Left hindlimb (tissue), 1 donor: ENCODE data around the gene FKBP8.

Experiments
- DNase-seq: peaks from one replicate; pipeline ENCODE4 v3.0.0-alpha.2; 2018

The FKBP8 gene

DNA sequence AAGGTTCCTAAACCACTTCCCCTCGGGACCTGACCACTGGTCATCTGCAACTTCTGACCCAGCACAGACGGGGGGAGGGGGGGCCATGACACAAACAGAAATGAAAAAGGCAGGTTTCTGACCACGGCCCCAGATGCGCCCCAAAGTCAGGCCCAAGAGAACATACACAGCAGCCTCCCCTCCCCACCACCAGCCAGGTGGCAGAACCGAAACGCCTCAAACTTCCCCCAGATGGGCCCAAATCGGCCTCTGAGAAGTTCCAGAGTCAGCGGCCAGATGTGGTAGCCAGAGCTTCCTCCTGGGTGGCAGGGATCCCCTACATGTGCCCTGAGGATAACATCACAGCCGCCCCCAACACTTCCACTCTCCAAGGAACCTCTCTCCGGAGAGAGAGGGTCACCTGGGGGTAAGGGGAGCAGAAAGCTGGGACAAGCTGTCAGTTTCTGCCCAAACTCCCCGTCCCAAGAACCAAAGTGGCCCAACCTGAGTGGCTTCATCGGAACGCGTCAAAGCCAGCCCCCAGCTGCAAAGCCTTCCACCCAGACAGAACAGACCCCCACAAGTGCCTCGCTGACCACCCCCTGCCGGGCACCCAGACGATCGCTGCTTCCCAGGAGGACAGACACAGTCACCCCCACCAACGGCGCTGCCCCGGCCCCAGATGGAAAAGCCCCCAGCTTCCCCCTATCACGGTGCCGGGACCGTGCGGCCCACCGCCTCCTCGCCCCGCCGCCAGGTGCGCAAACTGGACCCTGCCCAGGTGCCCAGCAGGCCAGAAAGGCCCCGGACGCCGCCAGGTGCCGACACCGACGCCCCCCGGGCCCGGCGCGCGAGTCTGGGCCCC is 22.3 kb downstream of the FKBP8 start:
- peak; percentile 49 for DNase-seq

DNA sequence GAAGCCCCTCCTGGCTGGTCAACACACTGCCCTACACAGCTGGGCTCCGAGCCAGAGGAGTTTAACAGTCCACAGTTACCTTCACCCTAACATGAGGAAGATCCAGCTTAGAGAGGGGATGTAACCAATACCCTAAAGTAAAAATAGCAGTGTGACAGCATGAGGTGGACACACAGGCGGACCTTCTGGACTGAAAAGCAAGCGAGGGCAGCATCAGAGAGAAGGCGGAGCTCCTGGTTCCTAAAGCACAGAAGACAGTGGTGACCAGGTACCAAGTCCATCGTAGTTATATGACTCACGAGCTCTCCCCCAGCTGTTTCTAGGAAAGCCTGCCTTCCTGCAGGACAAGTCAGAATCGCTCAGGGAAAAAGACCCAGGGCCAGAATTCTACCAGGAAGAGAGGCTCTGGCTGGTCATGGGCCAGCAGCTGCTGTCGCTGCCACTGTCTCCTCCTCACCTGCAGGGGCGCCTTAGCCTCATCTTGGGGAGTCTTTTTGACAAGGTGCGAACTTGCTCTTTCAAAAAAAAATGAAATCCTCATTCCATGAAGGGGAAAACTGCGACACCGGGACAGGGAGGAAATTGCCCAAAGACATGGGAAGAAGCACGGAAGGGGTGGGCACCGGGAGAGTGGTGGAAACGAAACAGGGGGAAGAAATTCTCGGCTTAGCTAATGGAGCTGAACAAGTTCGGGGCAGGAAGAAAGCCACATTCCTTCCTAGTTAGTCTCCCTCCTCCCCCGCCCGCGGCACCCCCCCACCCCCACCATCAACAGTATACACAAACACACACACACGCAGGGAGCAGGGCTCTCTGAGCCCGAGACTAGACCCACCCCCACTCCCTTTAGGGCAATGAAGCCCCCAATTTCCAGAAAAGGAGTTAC is 23.2 kb downstream of the FKBP8 start:
- peak; percentile 71 for DNase-seq

DNA sequence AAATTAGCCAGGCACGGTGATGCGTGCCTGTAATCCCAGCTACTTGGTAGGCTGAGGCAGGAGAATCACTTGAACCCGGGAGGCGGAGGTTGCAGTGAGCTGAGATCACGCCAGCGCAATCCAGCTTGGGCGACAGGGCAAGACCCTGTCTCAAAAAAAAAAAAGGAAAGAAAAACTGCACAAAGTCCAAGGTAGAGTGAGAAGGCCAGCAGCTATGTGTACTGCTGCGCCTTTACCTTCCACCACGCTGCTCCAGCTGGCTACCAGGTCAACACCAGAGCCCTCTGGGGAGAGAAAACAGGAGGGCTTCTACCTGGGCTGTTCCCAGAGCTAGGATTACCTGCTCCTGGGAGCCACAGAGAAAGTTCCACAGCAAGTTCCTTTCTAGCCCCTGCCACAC is 24.7 kb downstream of the FKBP8 start:
- DNase-seq: no peak

DNA sequence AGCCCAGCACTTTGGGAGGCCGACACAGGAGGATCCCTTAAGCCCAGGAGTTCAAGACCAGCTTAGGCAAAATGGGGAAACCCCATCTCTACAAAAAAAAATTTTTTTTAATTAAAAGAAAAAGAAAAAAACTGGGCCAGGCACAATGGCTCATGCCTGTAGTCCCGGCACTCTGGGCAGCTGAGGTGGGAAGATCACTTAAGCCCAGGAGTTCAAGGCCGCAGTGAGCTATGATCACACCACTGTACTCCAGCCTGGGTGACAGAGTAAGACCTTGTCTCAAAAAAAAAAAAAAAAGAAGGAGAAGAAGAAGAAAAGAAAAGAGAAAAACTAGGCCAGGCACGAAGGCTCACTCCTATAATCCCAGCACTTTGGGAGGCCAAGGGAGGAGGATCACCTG is 25.8 kb downstream of the FKBP8 start:
- no peak for DNase-seq

DNA sequence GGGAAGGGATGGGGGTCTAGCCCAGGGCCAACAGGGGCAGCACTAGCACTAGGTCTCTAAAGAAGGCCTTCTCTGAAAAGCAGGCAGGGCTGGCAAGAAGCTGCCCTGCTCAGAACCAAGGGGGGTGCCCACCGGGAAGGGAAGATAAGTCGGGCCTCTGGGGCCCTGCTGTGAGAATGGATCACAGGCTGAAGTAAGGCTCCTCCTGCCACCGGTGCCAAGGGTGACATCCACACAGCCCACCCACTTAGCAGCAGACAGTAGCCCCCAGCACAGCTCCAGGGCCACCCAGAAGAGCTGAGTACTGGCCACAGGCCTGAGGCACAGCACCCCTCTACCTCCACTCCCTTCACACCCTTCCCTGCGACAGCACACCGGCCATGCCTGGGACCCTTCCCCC is 27.4 kb downstream of the FKBP8 start:
- DNase-seq: no peak

DNA sequence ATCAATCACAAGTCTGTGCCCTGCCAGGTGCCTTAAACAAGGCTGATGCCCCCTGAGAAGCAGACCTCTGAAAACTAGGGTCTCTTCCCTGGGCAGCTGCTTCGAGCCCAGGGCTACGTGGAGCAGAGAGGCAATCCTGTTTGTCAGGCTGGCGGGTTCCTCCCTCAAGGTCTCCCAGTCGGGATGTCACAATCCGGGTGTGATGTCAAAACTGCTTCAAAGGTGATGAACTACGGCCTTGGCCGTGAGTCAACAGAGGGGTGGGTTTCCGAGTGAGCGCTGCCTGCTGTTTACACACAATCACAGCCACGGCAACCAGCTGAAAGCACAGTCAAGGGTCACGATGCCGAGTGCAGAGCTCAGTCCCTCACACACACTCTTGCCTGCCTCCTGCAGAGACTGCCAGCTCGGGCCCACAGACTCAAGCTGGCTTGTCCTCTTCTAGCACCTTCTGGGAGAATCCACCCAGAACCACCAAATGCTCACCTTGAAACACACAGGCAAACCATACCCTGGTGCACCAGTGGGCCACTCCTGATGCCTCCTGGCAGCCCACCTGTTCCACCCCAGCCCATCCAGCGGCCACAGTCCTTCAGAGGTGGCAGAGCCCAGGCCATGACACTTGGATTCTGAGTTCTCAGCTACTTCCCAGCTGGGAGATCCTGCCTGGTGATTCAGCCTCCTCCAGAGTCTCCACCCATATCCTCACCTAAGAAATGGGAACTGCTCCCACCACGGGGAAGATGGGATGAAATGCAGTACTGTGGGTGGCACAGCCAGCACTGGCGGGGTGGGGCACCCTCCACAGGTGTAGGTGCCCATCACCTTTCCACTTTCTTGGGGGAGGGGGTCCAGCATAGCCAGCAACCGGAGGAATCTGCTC is 28.3 kb downstream of the FKBP8 start:
- no peak for DNase-seq

DNA sequence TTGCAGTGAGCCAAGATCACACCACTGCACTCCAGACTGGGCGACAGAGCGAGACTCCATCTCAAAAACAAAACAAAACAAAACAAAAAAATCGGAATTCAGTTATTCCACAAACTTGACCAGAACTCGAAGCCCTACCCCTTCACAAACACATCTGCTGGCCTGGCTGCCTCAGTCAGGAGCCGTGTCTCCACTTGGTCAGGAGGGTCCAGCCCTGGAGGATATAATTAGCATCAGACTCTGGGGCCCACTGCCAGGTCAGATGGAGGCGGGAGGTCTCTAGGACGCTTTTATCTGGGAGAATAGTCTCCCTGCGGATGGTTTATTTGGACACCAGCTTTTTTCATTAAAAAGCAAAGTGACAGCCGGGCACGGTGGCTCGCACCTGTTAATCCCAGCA is 29.5 kb downstream of the FKBP8 start:
- DNase-seq: no peak

DNA sequence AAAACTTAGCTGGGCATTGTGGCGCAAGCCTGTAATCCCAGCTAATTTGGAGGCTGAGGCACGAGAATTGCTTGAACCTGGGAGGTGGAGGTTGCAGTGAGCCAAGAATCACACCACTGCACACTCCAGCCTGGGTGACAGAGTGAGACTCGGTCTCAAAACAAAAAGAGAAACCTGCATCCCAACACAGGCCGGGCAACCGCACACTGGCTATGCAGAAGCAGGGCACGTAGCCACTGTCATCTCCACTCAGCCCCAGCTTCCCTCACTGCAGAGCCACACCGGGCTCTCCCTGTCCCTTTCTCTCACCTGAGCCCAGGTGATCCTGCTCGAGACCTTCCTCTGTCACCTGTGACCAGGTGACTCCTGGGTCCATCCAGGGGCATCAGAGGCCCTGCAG is 33.2 kb downstream of the FKBP8 start:
- no peak for DNase-seq

DNA sequence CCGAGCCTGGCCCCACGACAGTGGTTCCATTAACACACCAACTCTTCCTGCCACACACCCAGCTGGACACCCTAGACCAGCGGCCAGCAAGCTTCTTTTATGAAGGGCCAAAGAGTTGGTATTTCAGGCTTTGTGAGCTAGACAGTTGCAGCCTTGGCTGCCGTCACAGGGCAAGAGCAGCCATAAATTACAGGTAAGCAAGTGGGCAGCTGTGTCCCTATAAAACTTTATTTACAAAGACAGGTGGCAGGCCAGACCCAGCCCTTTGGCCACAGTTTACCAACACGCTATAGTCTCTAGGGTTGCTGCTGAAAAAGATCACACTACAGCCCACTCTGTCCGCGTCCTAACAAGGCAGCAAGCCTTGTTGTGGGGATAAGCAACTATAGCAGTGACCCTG is 34.8 kb downstream of the FKBP8 start:
- DNase-seq: no peak

DNA sequence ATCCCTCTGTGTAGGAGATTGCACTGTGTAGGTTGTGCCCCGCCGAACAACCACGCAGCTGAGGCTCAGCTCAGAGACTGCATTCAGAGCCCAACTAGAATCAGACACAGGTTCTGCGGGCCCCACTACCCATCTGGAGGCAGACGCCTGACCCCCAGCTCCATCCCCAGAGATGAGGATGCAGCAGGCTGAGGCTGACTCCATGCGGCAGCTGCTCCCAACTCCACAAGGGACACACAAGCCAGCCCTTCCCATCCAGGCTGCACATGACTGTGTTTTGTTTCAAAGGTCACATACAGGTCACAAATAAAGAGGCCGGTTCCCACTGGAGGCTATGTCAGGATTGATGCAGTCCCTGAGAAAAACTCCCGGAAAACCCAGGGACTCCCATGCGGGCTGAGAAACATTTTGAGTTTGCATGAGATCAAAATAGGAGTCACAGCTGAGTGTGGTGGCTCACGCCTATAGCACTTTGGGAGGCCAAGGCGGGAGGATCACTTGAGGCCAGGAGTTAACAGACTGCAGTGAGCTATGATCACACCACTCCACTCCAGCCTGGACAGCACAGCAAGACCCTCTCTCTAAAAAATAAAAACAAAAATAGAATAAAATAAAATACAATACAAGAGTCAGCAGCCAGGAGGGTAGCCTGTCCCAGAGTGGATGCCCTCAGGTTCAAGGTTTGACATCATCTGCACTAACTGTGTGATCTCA is 35.5 kb downstream of the FKBP8 start:
- DNase-seq: no peak

DNA sequence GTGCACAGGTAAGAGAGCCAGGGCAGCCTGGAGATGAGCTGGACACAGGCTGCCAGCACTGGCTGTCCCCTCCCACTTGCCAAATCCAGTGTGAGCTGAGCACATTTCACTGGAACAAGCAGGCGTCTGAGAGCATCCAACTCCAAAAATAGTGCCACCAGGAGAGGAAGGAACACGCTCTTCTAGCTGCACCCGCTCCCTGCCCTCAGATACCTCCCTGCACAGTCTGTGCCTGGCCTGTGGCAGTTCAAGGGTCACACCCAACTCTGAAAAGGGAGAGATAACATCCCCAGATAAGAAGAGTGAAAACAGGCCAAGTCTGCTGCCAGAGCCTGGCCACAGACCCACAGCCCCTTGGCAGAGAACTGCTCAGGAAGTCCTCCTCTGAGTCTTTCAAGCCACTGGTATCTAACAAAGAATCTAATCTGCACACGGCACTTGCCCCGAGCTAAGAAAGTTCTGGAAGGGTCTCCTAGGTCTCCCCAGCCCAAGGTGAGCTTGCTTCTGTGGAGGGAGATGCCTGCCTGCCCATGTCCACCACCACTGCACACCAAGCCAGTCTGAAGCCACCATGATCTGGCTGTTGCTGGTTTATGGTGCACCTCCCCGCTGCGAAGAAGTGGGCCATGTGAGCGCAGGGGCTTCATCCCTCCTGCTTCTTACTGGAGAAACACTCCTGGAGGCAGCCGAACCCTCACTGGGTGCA is 36.2 kb downstream of the FKBP8 start:
- no peak for DNase-seq

DNA sequence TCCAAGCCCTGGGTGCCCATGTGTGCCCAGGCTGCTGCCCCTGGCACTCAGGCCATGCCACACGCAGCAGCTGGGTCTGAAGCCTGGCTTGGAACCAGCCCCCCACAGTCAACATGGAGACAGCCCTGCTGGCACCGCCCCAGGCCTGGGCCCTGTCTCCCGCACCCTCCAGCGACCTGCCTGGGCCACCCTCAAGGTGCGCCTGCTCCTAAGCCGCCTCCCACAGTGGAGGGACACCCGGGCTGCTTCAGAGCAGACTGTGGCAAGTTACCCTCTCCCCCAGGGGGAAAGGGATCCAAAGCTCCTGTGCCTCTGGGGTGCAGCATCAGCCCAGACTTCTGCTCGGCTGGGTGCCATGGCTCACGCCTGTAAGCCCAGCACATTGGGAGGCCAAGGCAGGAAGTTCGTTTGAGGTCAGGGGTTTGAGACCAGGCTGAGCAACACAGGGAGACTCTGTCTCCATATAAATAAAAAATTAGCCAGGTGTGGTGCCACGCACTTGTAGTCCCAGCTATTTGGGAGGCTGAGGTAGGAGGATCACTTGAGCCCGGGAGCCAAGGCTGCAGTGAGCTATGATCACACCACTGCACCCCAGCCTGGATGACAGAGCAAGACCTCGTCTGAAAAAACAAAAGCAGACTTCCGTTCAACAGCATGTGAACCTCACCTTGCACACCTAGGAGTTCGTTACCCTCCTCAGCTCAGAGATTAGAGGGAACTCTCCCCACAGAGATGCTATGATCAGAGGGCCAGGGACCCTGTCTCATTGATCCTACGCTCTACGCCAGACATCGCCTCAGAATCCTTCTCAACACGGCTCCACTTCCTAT is 37.1 kb downstream of the FKBP8 start:
- no peak for DNase-seq

DNA sequence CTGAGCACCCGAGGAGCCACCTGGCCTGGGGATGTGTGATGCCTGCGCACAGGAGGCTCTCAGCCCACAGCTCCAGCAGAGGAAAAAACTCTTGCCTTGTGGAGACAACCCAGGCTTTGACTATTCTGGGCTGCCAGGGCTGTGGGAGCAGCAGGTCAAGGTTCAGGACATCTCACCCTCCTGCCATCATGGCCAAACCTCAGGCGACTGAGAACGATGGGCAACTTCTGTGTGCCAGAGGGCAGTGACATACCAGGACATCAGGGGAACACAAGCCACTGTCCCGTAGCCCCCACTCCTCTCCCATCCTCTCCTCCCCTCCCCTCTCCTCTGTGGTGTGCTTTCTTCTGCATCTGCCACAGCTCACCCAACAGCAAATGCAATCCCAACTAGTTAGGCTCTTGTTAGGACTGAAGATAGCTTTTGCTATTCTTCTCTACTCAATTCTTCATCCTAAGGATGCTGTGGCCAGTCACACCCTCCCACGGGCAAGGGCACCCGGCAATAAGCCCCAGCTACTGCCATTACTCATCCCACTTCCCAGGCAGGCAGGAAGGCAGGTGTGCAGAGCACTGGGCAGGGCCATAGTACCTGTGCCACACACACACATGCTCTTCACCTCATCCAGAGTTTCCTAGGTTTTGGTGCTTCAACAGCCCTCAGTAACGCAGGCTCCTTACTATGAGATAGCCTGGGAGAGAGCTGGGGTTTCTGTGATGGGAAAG is 38.3 kb downstream of the FKBP8 start:
- DNase-seq: no peak

DNA sequence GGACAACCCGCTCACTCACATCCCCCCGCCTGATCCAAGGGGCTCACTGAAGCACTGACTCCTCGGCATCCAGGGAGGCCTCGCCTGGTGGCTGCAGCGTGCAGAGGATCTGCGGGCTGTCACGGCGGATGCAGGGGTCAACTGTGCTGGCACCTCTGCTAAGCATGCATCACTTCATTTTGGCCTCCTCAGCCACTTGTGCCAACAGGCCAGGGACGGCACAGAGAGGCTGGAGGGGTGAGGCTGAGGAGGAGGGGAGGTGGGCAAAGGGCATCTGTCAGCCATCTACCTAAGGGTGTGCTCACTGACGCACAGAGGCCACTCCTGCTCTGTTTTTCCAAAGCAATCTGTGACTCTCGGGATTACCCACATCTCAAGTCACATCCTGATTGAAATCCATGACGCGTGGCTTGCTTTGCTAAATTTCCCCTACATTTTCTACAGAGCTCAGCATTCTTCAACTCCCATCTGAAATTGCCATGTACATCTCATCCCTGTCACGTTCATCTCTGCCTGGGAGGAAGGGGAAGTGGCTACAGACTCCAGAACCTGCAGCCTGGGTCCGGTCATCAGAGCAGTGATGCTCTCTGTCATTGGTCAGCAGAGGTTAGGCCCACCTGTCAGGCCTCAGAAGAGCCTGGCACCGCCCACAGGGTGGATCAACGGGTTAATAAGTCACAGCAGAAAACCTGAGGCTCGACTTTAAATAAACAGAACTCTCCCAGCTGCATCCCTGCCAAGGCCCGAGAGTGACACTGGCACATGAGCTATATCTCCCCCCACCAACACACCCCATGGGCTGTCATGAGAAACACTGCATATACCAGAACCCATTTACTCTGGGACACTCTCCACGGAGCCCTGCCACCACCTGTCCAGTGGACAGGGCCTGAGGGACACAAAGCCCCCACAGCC is 39.1 kb downstream of the FKBP8 start:
- no peak for DNase-seq

DNA sequence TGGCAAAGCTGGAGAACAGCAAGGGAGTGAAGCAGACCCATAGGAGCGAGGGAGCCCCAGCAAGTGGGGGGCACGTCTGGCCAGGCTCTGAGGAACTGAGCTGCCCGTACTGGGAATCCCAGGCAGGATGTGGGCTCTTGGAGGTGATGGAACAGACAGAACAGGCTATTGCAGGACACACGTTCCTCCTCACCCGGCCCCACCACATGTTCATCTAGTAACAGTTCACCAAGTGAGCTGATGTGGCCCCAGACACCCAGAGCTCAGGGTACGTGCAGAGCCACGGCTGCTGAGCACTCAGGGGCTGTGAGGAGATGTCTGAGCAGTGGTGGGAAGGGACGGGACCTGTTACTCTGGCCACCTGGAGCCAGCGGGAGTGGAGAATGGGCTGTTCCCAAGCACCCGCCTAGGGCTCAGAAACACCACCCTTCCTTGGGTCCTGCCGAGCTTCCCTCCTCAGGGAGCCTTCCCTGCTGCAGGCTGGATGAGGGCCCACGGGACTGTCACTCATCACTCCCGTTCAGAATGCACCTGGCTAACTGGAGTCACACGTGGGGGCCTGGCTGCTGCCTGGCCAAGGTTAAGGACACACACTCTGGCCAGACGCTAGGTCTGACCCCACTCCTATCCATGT is 39.9 kb downstream of the FKBP8 start:
- DNase-seq: no peak

DNA sequence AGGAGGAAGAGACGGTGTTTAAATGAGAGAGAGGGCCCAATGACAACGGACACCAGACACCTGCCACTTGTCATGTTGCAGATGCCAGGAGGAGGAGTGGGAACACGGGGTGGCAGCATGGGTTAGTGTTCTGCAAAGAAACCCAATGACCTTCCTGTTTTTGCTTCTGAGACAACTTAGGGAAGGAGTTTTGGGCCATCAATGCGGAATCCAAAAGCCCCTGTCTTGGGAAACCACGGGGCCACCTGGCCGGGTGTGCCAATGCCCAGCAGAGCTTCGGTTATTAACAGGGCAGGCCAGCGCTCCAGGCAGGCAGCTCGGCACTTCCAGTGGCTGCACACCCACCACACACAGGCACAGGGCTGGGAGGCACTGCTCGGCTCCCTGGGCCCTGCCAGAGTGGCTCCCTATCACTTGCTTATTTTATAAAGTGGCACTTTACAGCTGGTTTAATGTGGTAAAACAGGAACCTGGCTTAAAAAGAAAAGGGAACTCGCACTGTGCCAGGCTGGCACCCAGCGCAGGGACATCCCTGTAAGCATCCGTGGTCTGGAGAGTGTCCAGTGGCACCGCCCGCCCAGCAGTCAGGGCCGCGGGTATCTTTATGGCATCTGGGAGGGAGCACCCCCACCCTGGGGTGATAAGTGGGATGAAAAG is 40.6 kb downstream of the FKBP8 start:
- DNase-seq: no peak

DNA sequence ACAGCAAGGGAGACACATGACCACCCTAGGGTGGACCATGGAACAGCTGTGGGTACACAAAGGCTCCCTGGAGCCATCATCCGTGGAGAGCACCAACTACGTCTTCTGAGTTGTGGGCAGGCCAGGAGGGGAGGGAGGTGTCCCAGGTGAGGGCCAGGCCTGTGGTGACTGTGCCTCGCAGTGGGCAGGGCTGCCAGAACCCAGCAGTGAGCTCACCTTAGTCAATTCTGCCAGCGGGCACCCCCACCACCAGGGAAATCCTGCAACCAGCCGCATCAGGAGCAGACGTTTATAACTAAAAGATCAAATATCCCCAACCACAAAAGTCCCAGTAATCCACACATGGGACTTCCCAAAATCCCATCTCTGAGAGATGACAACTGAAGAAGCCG is 41.1 kb downstream of the FKBP8 start:
- no peak for DNase-seq

DNA sequence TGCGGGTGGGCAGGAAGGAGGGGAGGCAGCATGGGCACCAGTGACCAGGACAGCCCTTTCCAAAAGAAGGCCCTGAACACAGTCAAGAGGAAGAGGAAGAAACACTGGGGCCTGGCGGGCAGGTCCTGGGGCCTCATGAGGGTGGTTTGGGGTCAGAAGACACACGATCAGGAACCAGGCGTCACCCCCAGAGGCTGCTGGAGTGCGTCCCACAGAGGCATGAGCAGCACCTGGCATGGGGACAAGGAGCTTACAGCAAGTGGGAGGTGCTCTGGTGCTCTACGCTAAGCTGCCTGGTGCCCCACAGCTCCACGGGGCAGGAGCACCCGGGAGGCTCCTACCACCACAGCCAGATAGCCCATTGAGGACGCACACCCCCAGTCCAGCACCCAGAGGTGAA is 41.5 kb downstream of the FKBP8 start:
- no peak for DNase-seq
